A549 (cell line): ENCODE results near the gene PTK7. TPM values are rescaled to one million over a fixed set of nuclear protein-coding genes. Genes with fewer than 3 reads are reported as not detected.

Source experiments
- ATAC-seq, 2 experiments: fragments of 200-7000 bp in 1 of 2; fragments of >200 bp in 1 of 2; cut with Nextera tagmentation in 1 of 2; cut with Tn5 transposase in 1 of 2; 3 replicates each; pipeline versions ENCODE4 v1.8.0 to v1.9.1; 2018 to 2020; ENCODE audit warnings: mild to moderate bottlenecking in 1 of 2, moderate library complexity in 1 of 2
- CTCF ChIA-PET: fragments of 300-600 bp; sonication (Branson Sonifier 250); formaldehyde crosslinking; extraction: SDS; loops from one replicate; lab custom pipeline; 2021; ENCODE audit warnings: antibody characterized with exemption, inconsistent platforms; lab: Yijun Ruan, JAX
- POLR2A ChIA-PET: fragments of 350-600 bp; formaldehyde crosslinking; extraction: SDS; loops from one replicate; lab custom pipeline; 2021; ENCODE audit warnings: antibody characterized with exemption, inconsistent platforms; lab: Yijun Ruan, JAX
- DNase-seq, 2 experiments: peaks; one replicate each; pipeline versions ENCODE4 v3.0.0 to v3.0.0-alpha.2; 2011 to 2016; ENCODE audit warnings: low read depth in 1 of 2, low spot score in 1 of 2
- FAIRE-seq: peaks from 2 replicates; lab custom pipeline; 2011; peaks lifted over from hg19 to GRCh38; lab: Jason Lieb, UNC
- H3K27ac ChIP-seq, 2 experiments: fragments of >200 bp; sonication (Bioruptor Twin); formaldehyde crosslinking; 3 replicates each; pipeline ENCODE4 v1.5.1; 2016 to 2017
- H3K4me1 ChIP-seq: fragments of >200 bp; sonication (Bioruptor Twin); formaldehyde crosslinking; 3 replicates; pipeline ENCODE4 v1.6.1; 2016
- H3K4me2 ChIP-seq: fragments of >200 bp; sonication (Bioruptor Twin); formaldehyde crosslinking; 3 replicates; pipeline ENCODE4 v1.6.1; 2016
- H3K4me3 ChIP-seq: fragments of >200 bp; sonication (Bioruptor Twin); formaldehyde crosslinking; 3 replicates; pipeline ENCODE4 v1.5.1; 2016
- H3K9me3 ChIP-seq: fragments of >200 bp; sonication (Bioruptor Twin); formaldehyde crosslinking; 3 replicates; pipeline ENCODE4 v1.6.1; 2016
- CHD2 ChIP-seq: fragments of 150-350 bp; IDR thresholded peaks from 2 replicates; pipeline ENCODE4 v1.6.1; 2014; ENCODE audit warnings: low read length; ENCODE audit not compliant: partially characterized antibody
- CTCF ChIP-seq: fragments of >200 bp; sonication (Bioruptor Twin); formaldehyde crosslinking; IDR thresholded peaks from 3 replicates; pipeline ENCODE4 v1.5.1; 2016
- ELK1 ChIP-seq: fragments of 150-350 bp; IDR thresholded peaks from 2 replicates; pipeline ENCODE4 v1.6.1; 2014; ENCODE audit warnings: low read depth, mild to moderate bottlenecking, low read length
- GATA3 ChIP-seq: IDR thresholded peaks from 2 replicates; pipeline ENCODE4 v1.6.1; 2012; ENCODE audit warnings: borderline replicate concordance
- HEYL ChIP-seq: fragments of 250-450 bp; sonication (Bioruptor Pico); IDR thresholded peaks from 2 replicates; pipeline ENCODE4 v1.8.0; 2021; ENCODE audit warnings: mild to moderate bottlenecking, moderate library complexity
- HOXB5 ChIP-seq: fragments of 250-450 bp; sonication (Bioruptor Pico); IDR thresholded peaks from 2 replicates; pipeline ENCODE4 v1.5.0; 2020; ENCODE audit warnings: mild to moderate bottlenecking, moderate library complexity
- PHF8 ChIP-seq: fragments of 200-600 bp; sonication (generic); IDR thresholded peaks from 2 replicates; pipeline ENCODE4 v1.6.1; 2016; ENCODE audit warnings: low read depth, mild to moderate bottlenecking, antibody characterized with exemption, moderate library complexity, borderline replicate concordance
- RAD21 ChIP-seq, 2 experiments: fragments of >200 bp in 1 of 2; sonication (Bioruptor Twin) in 1 of 2; formaldehyde crosslinking in 1 of 2; IDR thresholded peaks in 1 of 2; conservative IDR thresholded peaks in 1 of 2; 2 replicates in 1 of 2; 3 replicates in 1 of 2; pipeline ENCODE4 v1.6.1; 2012 to 2018; ENCODE audit warnings: inconsistent platforms in 1 of 2
- RCOR1 ChIP-seq: fragments of 150-350 bp; IDR thresholded peaks from 2 replicates; pipeline ENCODE4 v1.6.1; 2014; ENCODE audit warnings: antibody characterized with exemption, low read length, low read depth
- REST ChIP-seq: fragments of 200-600 bp; sonication (generic); IDR thresholded peaks from 2 replicates; pipeline ENCODE4 v1.6.1; 2016; ENCODE audit warnings: antibody characterized with exemption, mild to moderate bottlenecking, moderate library complexity
- WGBS: methylation state at CpG from one replicate; pipeline ENCODE4 v1.1.6; 2017; ENCODE audit errors: missing lambda C conversion rate; 5-methylcytosine and 5-hydroxymethylcytosine counted together
- polyA plus RNA-seq, 4 experiments: library from polyadenylated mRNA; depleted of rRNA in 3 of 4; stranded (reverse); fragments of >200 nt; fragmentation: RNase III in 1 of 4; extraction: RNeasy Plus Mini Kit Qiagen cat#74134 plus additional on column Dnase treatment in 1 of 4; gene quantifications; 2 replicates in 3 of 4; 3 replicates in 1 of 4; pipeline ENCODE4 v1.2.3, GENCODE V29; 2011 to 2017

The PTK7 gene
- polyA plus RNA-seq, 2 of the 4 experiments (the other 2 are of a cell fraction): 2.8 to 5.6 TPM

GRCh38 chr6:43037197-43037596 lies 38.9 kb upstream of the PTK7 start:
- 84% methylated on average over 5 of the region's 5 CpGs for WGBS
- no peak for TF ChIP-seq GATA3
- no peak for TF ChIP-seq RCOR1
- H3K27ac ChIP-seq: no peak overlapping the region
- no peaks in the 10 kb centered on the region for H3K9me3 ChIP-seq
- FAIRE-seq (no peak), DNase-seq (no peak), ATAC-seq (no peak)
- ChIA-PET CTCF (interaction anchor here (1.5 to 2.2 kb wide), 2 partner anchors 106 kb away, joined by 3 to 8 read pairs; no protein-coding TSS in a partner anchor), POLR2A (no interaction called here)
- H3K4me3 ChIP-seq: no peak overlapping the region
- H3K4me1 ChIP-seq: no peaks in the 10 kb centered on the region
- H3K4me2 ChIP-seq: no peak overlapping the region

- WGBS: 83% methylated on average over 8 of the region's 9 CpGs
- ChIA-PET CTCF (interaction anchor here (1.5 kb wide), 1 partner anchor 105 kb away, joined by 3 read pairs; no protein-coding TSS in a partner anchor), POLR2A (no interaction called here)
- TF ChIP-seq PHF8: no peak
- TF ChIP-seq CTCF: no peak
- Histone ChIP-seq H3K9me3 (no peaks in the 10 kb centered on the region), H3K27ac (no peak overlapping the region), H3K4me2 (no peak overlapping the region), H3K4me3 (no peak overlapping the region), H3K4me1 (no peaks in the 10 kb centered on the region)
- ATAC-seq (no peak; a peak in 1 of 6 replicates), DNase-seq (no peak), FAIRE-seq (no peak)
Observed at GRCh38 chr6:43037706-43038105, 38.4 kb upstream of the PTK7 start.

GRCh38 chr6:43038727-43039126 lies 37.4 kb upstream of the PTK7 start:
- no peak for FAIRE-seq
- H3K4me2 ChIP-seq: no peak overlapping the region
- 88% methylated on average over 9 of the region's 9 CpGs for WGBS
- no peak for DNase-seq
- peak in 1 of 2 experiments; percentile 15; a peak in 1 of 6 replicates for ATAC-seq
- POLR2A ChIA-PET: no interaction called here
- no peak overlapping the region for H3K4me3 ChIP-seq
- no peaks in the 10 kb centered on the region for H3K9me3 ChIP-seq
- no peaks in the 10 kb centered on the region for H3K4me1 ChIP-seq
- no peak overlapping the region for H3K27ac ChIP-seq
- TF ChIP-seq RAD21 (conservative IDR thresholded peaks at IDR 0.05 in 1 of 2, IDR thresholded peaks at IDR 0.05 in 1 of 2): no peak
- no peak for TF ChIP-seq HEYL (CRISPR knock-in tag)
- no peak for TF ChIP-seq ELK1
- TF ChIP-seq HOXB5 (CRISPR knock-in tag): no peak
- TF ChIP-seq CHD2: no peak
- no peak for TF ChIP-seq REST
- TF ChIP-seq RCOR1: no peak
- TF ChIP-seq, all 56 proteins: peak for 0
- CTCF ChIA-PET: interaction anchor here (1.5 kb wide), 1 partner anchor 104 kb away, joined by 3 read pairs; no protein-coding TSS in a partner anchor
